K562 (cell line): ENCODE results near the gene SCIN. TPM values are rescaled to one million over a fixed set of nuclear protein-coding genes. Genes with fewer than 3 reads are reported as not detected.

Source experiments
- ATAC-seq: fragments of 200-7000 bp; cut with Tn5 transposase; 3 replicates; pipeline ENCODE4 v1.9.1; 2020; ENCODE audit warnings: moderate library complexity
- BruUV-seq: library from RNA; stranded (reverse); fragments of 400-500 nt; replicated peaks from 2 replicates; lab custom pipeline; 2021; lab: Mats Ljungman, UMichigan
- CTCF ChIA-PET: fragments of 300-600 bp; formaldehyde crosslinking; extraction: SDS; loops from one replicate; lab custom pipeline; 2021; ENCODE audit warnings: low intra/inter-chr PET ratio; lab: Yijun Ruan, JAX
- POLR2A ChIA-PET: fragments of 300-600, 350-650 bp; sonication (Branson Sonifier 250); formaldehyde crosslinking; extraction: SDS; loops from one replicate; lab custom pipeline; 2021; ENCODE audit warnings: antibody characterized with exemption, inconsistent platforms; lab: Yijun Ruan, JAX
- DNase-seq, 4 experiments: peaks; one replicate each; pipeline versions ENCODE4 v3.0.0 to v3.0.0-alpha.2; 2011 to 2018; ENCODE audit warnings: low spot score in 3 of 4, mixed read lengths in 3 of 4; ENCODE audit errors: extremely low read depth in 1 of 4
- FAIRE-seq: peaks from 2 replicates; lab custom pipeline; 2011; peaks lifted over from hg19 to GRCh38; lab: Jason Lieb, UNC
- H2AFZ ChIP-seq: 2 replicates; pipeline ENCODE4 v1.6.0; 2011; ENCODE audit warnings: low read depth, low read length, control low read depth, inconsistent platforms
- H3K27ac ChIP-seq: fragments of 200-600 bp; 3 replicates; pipeline ENCODE4 v1.8.0; 2011; ENCODE audit warnings: low read depth, mild to moderate bottlenecking, control low read depth, inconsistent platforms, low read length, moderate library complexity, mixed read lengths; ENCODE audit errors: extremely low read depth
- H3K27me3 ChIP-seq, 2 experiments: fragments of 300-600 bp in 1 of 2; 2 replicates in 1 of 2; 3 replicates in 1 of 2; pipeline versions ENCODE4 v1.6.0 to v1.8.0; 2011; ENCODE audit warnings: inconsistent platforms in 2 of 2, low read length in 2 of 2, mild to moderate bottlenecking in 1 of 2, mixed read lengths in 1 of 2, moderate library complexity in 1 of 2; ENCODE audit not compliant: control insufficient read depth in 2 of 2, insufficient read depth in 2 of 2
- H3K36me3 ChIP-seq: fragments of 300-600 bp; 3 replicates; pipeline ENCODE4 v1.8.0; 2011; ENCODE audit warnings: mild to moderate bottlenecking, low read length, inconsistent platforms; ENCODE audit not compliant: control insufficient read depth, insufficient read depth
- H3K4me1 ChIP-seq, 2 experiments: fragments of 200-600 bp in 1 of 2; replicated peaks in 1 of 2; 2 replicates in 1 of 2; 3 replicates in 1 of 2; pipeline versions ENCODE4 v1.5.1 to v1.8.0; 2011; ENCODE audit warnings: inconsistent platforms in 2 of 2, low read length in 2 of 2, mild to moderate bottlenecking in 1 of 2, mixed read lengths in 1 of 2, moderate library complexity in 1 of 2; ENCODE audit not compliant: control insufficient read depth in 2 of 2, insufficient read depth in 2 of 2
- H3K4me2 ChIP-seq: 2 replicates; pipeline ENCODE4 v1.6.1; 2011; ENCODE audit warnings: low read length, control low read depth, inconsistent platforms, mixed read lengths; ENCODE audit not compliant: insufficient read depth
- H3K4me3 ChIP-seq: fragments of 200-600 bp; sonication (generic), shearing (Covaris generic); 2 replicates; pipeline ENCODE4 v1.5.1; 2016; ENCODE audit warnings: control low read depth, inconsistent platforms
- H3K79me2 ChIP-seq: fragments of 200-600 bp; 3 replicates; pipeline ENCODE4 v1.8.0; 2011; ENCODE audit warnings: low read length, inconsistent platforms; ENCODE audit not compliant: control insufficient read depth, insufficient read depth
- H3K9ac ChIP-seq, 2 experiments: 2 replicates each; pipeline versions ENCODE4 v1.6.0 to v1.6.1; 2011; ENCODE audit warnings: low read depth in 2 of 2, low read length in 2 of 2, control low read depth in 1 of 2, inconsistent platforms in 1 of 2, mild to moderate bottlenecking in 1 of 2, mixed read lengths in 1 of 2; ENCODE audit not compliant: insufficient read depth in 1 of 2
- H3K9me1 ChIP-seq: one replicate; pipeline ENCODE4 v1.6.0; 2011; ENCODE audit warnings: inconsistent platforms, mild to moderate bottlenecking, low read length, moderate library complexity; ENCODE audit not compliant: control insufficient read depth, insufficient read depth
- H3K9me3 ChIP-seq: replicated peaks from 2 replicates; pipeline ENCODE4 v1.5.1; 2011; ENCODE audit warnings: low read depth, low read length, inconsistent platforms; ENCODE audit not compliant: control insufficient read depth, insufficient read depth
- H4K20me1 ChIP-seq: replicated peaks from 2 replicates; pipeline ENCODE4 v1.6.1; 2011; ENCODE audit warnings: low read length, inconsistent platforms, mixed read lengths; ENCODE audit not compliant: control insufficient read depth, insufficient read depth
- CGGBP1 ChIP-seq: fragments of 250-450 bp; sonication (Bioruptor Pico); IDR thresholded peaks from 2 replicates; pipeline ENCODE4 v1.9.0; 2021; ENCODE audit warnings: mild to moderate bottlenecking
- HDAC3 ChIP-seq: fragments of 450-650 bp; IDR thresholded peaks from 2 replicates; pipeline ENCODE4 v1.6.1; 2018; ENCODE audit warnings: borderline replicate concordance, mild to moderate bottlenecking, moderate library complexity; ENCODE audit not compliant: partially characterized antibody
- JUND ChIP-seq, 2 experiments: IDR thresholded peaks; 2 replicates in 1 of 2; 3 replicates in 1 of 2; pipeline ENCODE4 v1.6.1; 2011; ENCODE audit warnings: borderline replicate concordance in 2 of 2, low read depth in 2 of 2, low read length in 2 of 2, improper control_type of control experiment in 1 of 2, missing biosample characterization in 1 of 2, missing genetic modification characterization in 1 of 2, missing genetic modification reagents in 1 of 2
- MLX ChIP-seq, 2 experiments: fragments of 450-650 bp in 1 of 2; sonication (generic) in 1 of 2; formaldehyde crosslinking; conservative IDR thresholded peaks; 2 replicates each; pipeline versions ENCODE4 v1.4.0 to v1.8.1; 2020 to 2022; ENCODE audit warnings: mild to moderate bottlenecking in 1 of 2, missing genetic modification reagents in 1 of 2
- NFE2 ChIP-seq: IDR thresholded peaks from 2 replicates; pipeline ENCODE4 v1.6.1; 2014; ENCODE audit warnings: antibody characterized with exemption, low read depth
- RBM34 ChIP-seq: fragments of 200-400 bp; formaldehyde crosslinking; IDR thresholded peaks from 2 replicates; pipeline ENCODE4 v1.6.1; 2018; ENCODE audit warnings: low read length, borderline replicate concordance; ENCODE audit not compliant: insufficient read depth
- SIX5 ChIP-seq, 2 experiments: IDR thresholded peaks; 2 replicates each; pipeline ENCODE4 v1.6.1; 2011; ENCODE audit warnings: low read length in 2 of 2, borderline replicate concordance in 1 of 2, low read depth in 1 of 2, mild to moderate bottlenecking in 1 of 2, moderate library complexity in 1 of 2; ENCODE audit not compliant: insufficient read depth in 1 of 2
- ZBTB1 ChIP-seq: sonication (generic); formaldehyde crosslinking; IDR thresholded peaks from 2 replicates; pipeline ENCODE4 v1.8.1; 2023; ENCODE audit warnings: missing genetic modification reagents, low read depth, mild to moderate bottlenecking, borderline replicate concordance
- ZBTB2 ChIP-seq: fragments of 450-650 bp; IDR thresholded peaks from 2 replicates; pipeline ENCODE4 v1.6.1; 2016; ENCODE audit warnings: antibody characterized with exemption
- ZFP30 ChIP-seq: fragments of 250-450 bp; sonication (Bioruptor Pico); IDR thresholded peaks from 2 replicates; pipeline ENCODE4 v1.8.0; 2022; ENCODE audit warnings: moderate library complexity, mild to moderate bottlenecking, inconsistent platforms, borderline replicate concordance
- ZFP91 ChIP-seq: sonication (generic); formaldehyde crosslinking; IDR thresholded peaks from 2 replicates; pipeline ENCODE4 v1.8.0; 2022; ENCODE audit warnings: mild to moderate bottlenecking, missing genetic modification reagents
- ZNF140 ChIP-seq: fragments of 250-450 bp; sonication (Bioruptor Pico); IDR thresholded peaks from 2 replicates; pipeline ENCODE4 v1.8.0; 2021; ENCODE audit warnings: moderate library complexity, mild to moderate bottlenecking, inconsistent platforms
- ZNF146 ChIP-seq: IDR thresholded peaks from one replicate; pipeline ENCODE4 v1.6.1; 2018; ENCODE audit warnings: missing compliant biosample characterization; ENCODE audit not compliant: unreplicated experiment
- ZNF217 ChIP-seq: sonication (generic); formaldehyde crosslinking; IDR thresholded peaks from 2 replicates; pipeline ENCODE4 v1.8.0; 2022; ENCODE audit warnings: mild to moderate bottlenecking, missing genetic modification reagents
- whole genome bisulfite sequencing: fragments of 100-300 bp; shearing (Covaris generic); methylation state at CpG from one replicate; pipeline ENCODE4 v1.1.6; 2016; ENCODE audit warnings: low coverage, mixed read lengths; ENCODE audit not compliant: insufficient coverage; ENCODE audit errors: missing lambda C conversion rate; 5-methylcytosine and 5-hydroxymethylcytosine counted together
- in situ Hi-C: fragments of 300-500 bp; cut with MboI; formaldehyde crosslinking; loops from 4 replicates; pipeline ENCODE4 v1.15.0; 2018; ENCODE audit warnings: inconsistent platforms, mixed read lengths
- intact Hi-C: fragments of 100-400 bp; cut with micrococcal nuclease; formaldehyde crosslinking; loops from 2 replicates; pipeline ENCODE4 v1.14.2; 2022
- polyA plus RNA-seq, 8 experiments: library from polyadenylated mRNA; depleted of rRNA in 4 of 8; stranded (reverse) in 5 of 8; unstranded in 3 of 8; fragments of >200 nt; fragmentation: Nextera tagmentation in 2 of 8; fragmentation: Illumina TruSeq in 1 of 8; extraction: Ambion mirVana in 2 of 8; extraction: Trizol in 1 of 8; gene quantifications; 2 replicates each; pipeline versions ENCODE4 v1.2.1 to v1.2.3, GENCODE V29; 2011 to 2014; ENCODE audit warnings: inconsistent platforms in 1 of 8, missing spikeins in 1 of 8
- total RNA-seq, 7 experiments: library from RNA; depleted of rRNA in 6 of 7; stranded (reverse); fragments of >200 nt in 6 of 7; fragmentation: Illumina TruSeq in 2 of 7; extraction: Trizol in 2 of 7; gene quantifications; 2 replicates each; pipeline versions ENCODE4 v1.2.1 to v1.2.3, GENCODE V29; 2011 to 2021; ENCODE audit warnings: low replicate concordance in 1 of 7

The SCIN gene
- total and polyA plus RNA-seq, 9 of the 15 experiments (the other 6 are each of a cell fraction or from before 2014, with no cell fraction given), result 0.67 to 18.2 (median 10.6) TPM

GRCh38 chr7:12610899-12611298 lies 40.4 kb downstream of the SCIN start:
- no peaks in the 10 kb centered on the region for H3K27me3 ChIP-seq
- peaks cover 0 to 7% of the 10 kb centered on the region in 2 experiments; a peak in 1 of 5 replicates for H3K4me1 ChIP-seq
- H3K9me3 ChIP-seq, result no peaks in the 10 kb centered on the region
- in situ Hi-C loops (loop anchor here (25.0 kb wide), 1 partner anchor 549 kb away; no protein-coding TSS in a partner anchor), intact Hi-C loops (no loop called here)
- DNase-seq, result no peak
- peaks cover 5% of the 10 kb centered on the region; the same call in 1 of the 3 replicates for H3K36me3 ChIP-seq
- H3K4me2 ChIP-seq, result no peak overlapping the region
- no peaks in the 10 kb centered on the region for H4K20me1 ChIP-seq
- CTCF ChIA-PET, result no interaction called here
- no peak overlapping the region for H3K9ac ChIP-seq
- no peaks in the 10 kb centered on the region for H3K79me2 ChIP-seq
- WGBS, result 56% methylated on average over 2 of the region's 2 CpGs
- no peak for ATAC-seq
- no peak for TF ChIP-seq HDAC3
- no peak for TF ChIP-seq ZNF217 (CRISPR knock-in tag)
- no peak for TF ChIP-seq ZFP91 (CRISPR knock-in tag)
- TF ChIP-seq RBM34, result no peak
- no peak for TF ChIP-seq ZFP30
- TF ChIP-seq NFE2, result no peak
- no peak for TF ChIP-seq ZNF140 (CRISPR knock-in tag)
- TF ChIP-seq CGGBP1, result no peak
- no peak for TF ChIP-seq ZBTB1 (CRISPR knock-in tag)
- no peak for TF ChIP-seq MLX (CRISPR knock-in tag; conservative IDR thresholded peaks at IDR 0.05)
- TF ChIP-seq ZBTB2, result no peak
- no peak for TF ChIP-seq SIX5 (IDR thresholded peaks at IDR 0.05; ENCODE audit: borderline replicate concordance in 1 of 2, insufficient read depth in 1 of 2, low read depth in 1 of 2, low read length in 2 of 2)
- TF ChIP-seq JUND (IDR thresholded peaks at IDR 0.05; ENCODE audit: borderline replicate concordance, low read depth, low read length), result no peak
- no peak for TF ChIP-seq JUND (tag; IDR thresholded peaks at IDR 0.05; ENCODE audit: borderline replicate concordance, low read depth, low read length)
- no peak for TF ChIP-seq ZNF146 (CRISPR knock-in tag)
- H3K4me3 ChIP-seq, result no peak overlapping the region
- POLR2A ChIA-PET, result no interaction called here
- H3K9me1 ChIP-seq, result no peaks in the 10 kb centered on the region
- no TSS peak for BruUV-seq
- no peak overlapping the region for H2AFZ ChIP-seq
- no peak for FAIRE-seq
- no peak overlapping the region for H3K27ac ChIP-seq
